AG09319 (cell line): ENCODE results near the gene PNPLA6.

ENCODE experiments used
- DNase-seq: peaks from one replicate; pipeline ENCODE4 v3.0.0-alpha.2; 2010; ENCODE audit warnings: low read depth; ENCODE audit errors: extremely low read depth
- TF ChIP-seq, protein P1 (sequence below): IDR thresholded peaks from 2 replicates; pipeline ENCODE4 v1.5.1; 2011; ENCODE audit warnings: low read depth, mild to moderate bottlenecking, inconsistent platforms, low read length, moderate library complexity

The PNPLA6 gene

GRCh38 chr19:7494416-7495098 is 41.0 kb upstream of the PNPLA6 start:
- TF ChIP-seq, protein P1, sequence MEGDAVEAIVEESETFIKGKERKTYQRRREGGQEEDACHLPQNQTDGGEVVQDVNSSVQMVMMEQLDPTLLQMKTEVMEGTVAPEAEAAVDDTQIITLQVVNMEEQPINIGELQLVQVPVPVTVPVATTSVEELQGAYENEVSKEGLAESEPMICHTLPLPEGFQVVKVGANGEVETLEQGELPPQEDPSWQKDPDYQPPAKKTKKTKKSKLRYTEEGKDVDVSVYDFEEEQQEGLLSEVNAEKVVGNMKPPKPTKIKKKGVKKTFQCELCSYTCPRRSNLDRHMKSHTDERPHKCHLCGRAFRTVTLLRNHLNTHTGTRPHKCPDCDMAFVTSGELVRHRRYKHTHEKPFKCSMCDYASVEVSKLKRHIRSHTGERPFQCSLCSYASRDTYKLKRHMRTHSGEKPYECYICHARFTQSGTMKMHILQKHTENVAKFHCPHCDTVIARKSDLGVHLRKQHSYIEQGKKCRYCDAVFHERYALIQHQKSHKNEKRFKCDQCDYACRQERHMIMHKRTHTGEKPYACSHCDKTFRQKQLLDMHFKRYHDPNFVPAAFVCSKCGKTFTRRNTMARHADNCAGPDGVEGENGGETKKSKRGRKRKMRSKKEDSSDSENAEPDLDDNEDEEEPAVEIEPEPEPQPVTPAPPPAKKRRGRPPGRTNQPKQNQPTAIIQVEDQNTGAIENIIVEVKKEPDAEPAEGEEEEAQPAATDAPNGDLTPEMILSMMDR: no peak
- no peak for DNase-seq

- DNase-seq: no peak
- TF ChIP-seq, protein P1: peak; percentile 33
These were observed 38.2 kb upstream of the PNPLA6 start for GRCh38 chr19:7497292-7497691.

DNA sequence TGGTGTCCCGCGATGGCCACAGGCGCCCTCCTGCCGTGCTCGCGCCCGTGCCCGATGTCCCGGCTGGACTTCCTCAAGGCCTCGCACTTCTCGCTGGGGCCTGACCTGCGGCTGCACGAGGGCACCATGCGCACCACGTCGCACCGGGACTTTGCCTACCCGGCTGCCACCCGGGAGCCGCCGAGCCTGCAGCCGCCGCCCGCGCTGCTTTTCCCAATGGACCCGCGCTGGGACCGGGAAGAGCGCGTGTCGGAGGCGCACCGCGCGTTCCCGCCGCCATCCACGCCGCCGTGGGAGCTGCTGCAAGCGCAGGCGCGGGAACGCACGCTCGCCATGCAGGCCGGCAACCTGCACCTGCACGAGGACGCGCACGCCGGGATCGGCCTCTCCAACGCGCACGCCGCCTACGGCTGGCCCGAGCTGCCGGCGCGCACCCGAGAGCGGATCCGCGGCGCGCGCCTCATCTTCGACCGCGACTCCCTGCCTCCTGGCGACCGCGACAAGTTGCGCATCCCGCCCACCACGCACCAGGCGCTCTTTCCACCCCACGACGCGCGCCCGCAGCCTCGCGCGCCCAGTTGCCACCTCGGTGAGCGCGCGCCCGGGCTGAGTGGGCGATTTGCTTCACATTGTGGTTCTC is 34.6 kb upstream of the PNPLA6 start:
- DNase-seq: no peak
- TF ChIP-seq, protein P1: no peak

DNA sequence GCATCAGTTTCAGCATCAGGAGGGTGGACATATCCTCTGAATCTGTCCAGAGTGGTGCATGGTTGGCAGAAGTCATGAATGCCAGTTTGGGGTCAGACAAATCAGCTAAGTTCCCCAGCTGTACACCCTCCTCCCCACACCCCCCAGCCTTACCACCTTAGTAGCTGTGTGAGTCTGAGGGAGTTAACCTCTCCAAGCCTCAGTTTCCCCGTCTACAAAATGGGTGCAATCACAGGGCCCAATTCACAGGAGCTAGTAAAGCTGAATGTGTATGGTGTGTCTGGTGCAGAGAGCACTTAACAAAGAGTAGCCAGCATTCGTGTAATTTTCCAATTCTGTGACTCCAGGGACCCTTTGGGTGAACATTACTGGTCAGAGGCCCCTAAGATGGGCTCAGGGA is 33.0 kb upstream of the PNPLA6 start:
- TF ChIP-seq, protein P1: no peak
- no peak for DNase-seq

- no peak for DNase-seq
- TF ChIP-seq, protein P1: no peak
These were observed 30.8 kb upstream of the PNPLA6 start for GRCh38 chr19:7504684-7505083.

DNA sequence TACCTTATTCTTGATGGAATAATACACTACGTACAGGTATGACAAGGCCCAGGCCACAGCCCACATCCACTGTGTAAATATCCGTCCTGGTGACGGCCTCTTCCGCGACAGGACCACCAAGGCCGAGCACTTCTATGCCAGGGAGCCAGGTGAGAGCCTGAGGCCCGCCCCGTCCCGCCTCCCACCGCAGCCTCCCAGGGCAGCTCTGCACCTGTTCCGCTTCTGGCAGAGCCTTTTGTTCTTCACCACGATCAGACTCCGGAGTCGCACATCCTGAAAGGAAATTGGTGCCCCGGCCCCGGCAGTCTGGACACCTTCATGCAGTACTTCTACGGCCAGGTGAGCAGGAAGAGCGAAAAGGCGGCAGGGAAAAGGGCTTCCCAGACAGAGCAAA is 30.2 kb upstream of the PNPLA6 start:
- DNase-seq: no peak
- TF ChIP-seq, protein P1: no peak

- DNase-seq: no peak
- TF ChIP-seq, protein P1: no peak
These were observed 29.7 kb upstream of the PNPLA6 start for GRCh38 chr19:7505682-7506384.
